22Rv1 (cell line): ENCODE data around the gene PAPPA.

Experiments
- CTCF ChIP-seq: fragments of 450-650 bp; IDR thresholded peaks from 2 replicates; pipeline ENCODE4 v1.5.1; 2017; ENCODE audit warnings: mild to moderate bottlenecking
- ZFX ChIP-seq: fragments of 450-650 bp; IDR thresholded peaks from 2 replicates; pipeline ENCODE4 v1.6.1; 2017; ENCODE audit warnings: antibody characterized with exemption, borderline replicate concordance

- no peak for TF ChIP-seq CTCF
- no peak for TF ChIP-seq ZFX
Measured at GRCh38 chr9:116420993-116421538, 267.5 kb downstream of the PAPPA start.
